IPS-15b (cell line): ENCODE results near the gene PODXL.

Experiments
- H3K27me3 ChIP-seq: one replicate; pipeline ENCODE4 v1.6.1; 2013; ENCODE audit warnings: low read length; ENCODE audit not compliant: control insufficient read depth, insufficient read depth
- H3K36me3 ChIP-seq: one replicate; pipeline ENCODE4 v1.6.1; 2013; ENCODE audit warnings: low read length; ENCODE audit not compliant: control insufficient read depth, insufficient read depth
- H3K4me1 ChIP-seq: one replicate; pipeline ENCODE4 v1.6.1; 2013; ENCODE audit warnings: mild to moderate bottlenecking, low read length; ENCODE audit not compliant: control insufficient read depth, insufficient read depth
- H3K4me3 ChIP-seq: one replicate; pipeline ENCODE4 v1.5.1; 2013; ENCODE audit warnings: low read depth, low read length
- H3K9ac ChIP-seq: one replicate; pipeline ENCODE4 v1.6.1; 2013; ENCODE audit warnings: low read depth, mild to moderate bottlenecking, low read length
- H3K9me3 ChIP-seq: one replicate; pipeline ENCODE4 v1.6.1; 2013; ENCODE audit warnings: mild to moderate bottlenecking, low read length; ENCODE audit not compliant: control insufficient read depth, insufficient read depth

Gene PODXL

DNA sequence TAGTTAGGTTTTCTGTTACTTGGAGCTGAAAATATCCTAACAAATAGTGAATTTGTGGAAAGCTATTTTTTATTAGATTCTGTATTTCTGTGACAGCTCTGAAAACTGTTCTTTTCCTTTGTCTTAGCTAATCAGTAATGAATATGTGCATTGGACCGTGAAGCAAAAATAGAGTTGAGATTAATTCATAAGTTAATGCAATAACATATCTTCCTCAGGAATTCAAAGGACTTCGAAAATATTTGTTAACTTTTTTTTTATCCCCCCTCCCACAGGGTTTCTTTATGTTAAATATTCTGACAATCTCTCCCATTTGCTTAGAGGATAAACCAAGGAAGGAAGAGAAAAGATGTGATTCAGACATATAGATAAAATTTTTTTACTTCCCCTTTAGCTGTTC, 101.4 kb downstream of the PODXL start:
- H3K9me3 ChIP-seq, result no peaks in the 10 kb centered on the region
- H3K27me3 ChIP-seq, result no peaks in the 10 kb centered on the region
- no peak overlapping the region for H3K4me3 ChIP-seq
- no peaks in the 10 kb centered on the region for H3K4me1 ChIP-seq
- no peaks in the 10 kb centered on the region for H3K36me3 ChIP-seq
- H3K9ac ChIP-seq, result no peak overlapping the region

GRCh38 chr7:131454498-131454897, 101.9 kb downstream of the PODXL start:
- no peaks in the 10 kb centered on the region for H3K36me3 ChIP-seq
- no peak overlapping the region for H3K4me3 ChIP-seq
- H3K4me1 ChIP-seq, result no peaks in the 10 kb centered on the region
- no peaks in the 10 kb centered on the region for H3K27me3 ChIP-seq
- H3K9me3 ChIP-seq, result no peaks in the 10 kb centered on the region
- H3K9ac ChIP-seq, result no peak overlapping the region
